ELR (cell line): Measurements from ENCODE around the gene PLXNA4.

Source experiments
- DNase-seq: peaks from one replicate; pipeline ENCODE4 v3.0.0-alpha.2; 2015; ENCODE audit warnings: low read depth

The PLXNA4 gene

GRCh38 chr7:132531562-132531961, 44.7 kb downstream of the PLXNA4 start:
- DNase-seq = no peak

GRCh38 chr7:132528695-132529094, 47.6 kb downstream of the PLXNA4 start:
- no peak for DNase-seq

GRCh38 chr7:132527467-132528410, 48.5 kb downstream of the PLXNA4 start:
- no peak for DNase-seq

GRCh38 chr7:132526111-132526740, 50.0 kb downstream of the PLXNA4 start:
- no peak for DNase-seq

GRCh38 chr7:132521423-132521822, 54.8 kb downstream of the PLXNA4 start:
- DNase-seq = no peak

- DNase-seq = no peak
Measured at GRCh38 chr7:132520591-132521280, 55.5 kb downstream of the PLXNA4 start.

GRCh38 chr7:132519936-132520335, 56.3 kb downstream of the PLXNA4 start:
- no peak for DNase-seq

- no peak for DNase-seq
Measured at GRCh38 chr7:132518839-132519173, 57.5 kb downstream of the PLXNA4 start.

- DNase-seq = peak; percentile 51
Measured at GRCh38 chr7:132518102-132518838, 58.0 kb downstream of the PLXNA4 start.

GRCh38 chr7:132516042-132516840, 60.0 kb downstream of the PLXNA4 start:
- DNase-seq = peak; percentile 35

- no peak for DNase-seq
Measured at GRCh38 chr7:132515181-132515580, 61.1 kb downstream of the PLXNA4 start.

GRCh38 chr7:132514430-132514829, 61.8 kb downstream of the PLXNA4 start:
- DNase-seq = no peak

- no peak for DNase-seq
Measured at GRCh38 chr7:132511921-132512320, 64.3 kb downstream of the PLXNA4 start.

- DNase-seq = no peak
Measured at GRCh38 chr7:132511387-132511786, 64.9 kb downstream of the PLXNA4 start.

- DNase-seq = no peak
Measured at GRCh38 chr7:132509643-132510042, 66.6 kb downstream of the PLXNA4 start.

GRCh38 chr7:132508724-132509353, 67.4 kb downstream of the PLXNA4 start:
- no peak for DNase-seq

- no peak for DNase-seq
Measured at GRCh38 chr7:132504852-132505251, 71.4 kb downstream of the PLXNA4 start.

GRCh38 chr7:132504071-132504470, 72.2 kb downstream of the PLXNA4 start:
- DNase-seq = no peak

- DNase-seq = no peak
Measured at GRCh38 chr7:132503415-132503814, 72.9 kb downstream of the PLXNA4 start.

- DNase-seq = peak; percentile 40
Measured at GRCh38 chr7:132501956-132502355, 74.3 kb downstream of the PLXNA4 start.
